H1 (cell line): ENCODE data around the gene MS4A5. TPM values are rescaled to one million over a fixed set of nuclear protein-coding genes. Genes with fewer than 3 reads are reported as not detected.

Experiments used
- CTCF ChIA-PET: fragments of 300-600 bp; sonication (Branson Sonifier 250); formaldehyde crosslinking; loops from one replicate; lab custom pipeline; 2021; ENCODE audit not compliant: partially characterized antibody; lab: Charles Lee
- POLR2A ChIA-PET: fragments of 300-600 bp; sonication (Branson Sonifier 250); formaldehyde crosslinking; loops from one replicate; lab custom pipeline; 2021; ENCODE audit warnings: inconsistent platforms; ENCODE audit not compliant: partially characterized antibody; lab: Charles Lee
- DNase-seq, 2 experiments: peaks; one replicate each; pipeline versions ENCODE4 v3.0.0 to v3.0.0-alpha.2; 2010 to 2022; ENCODE audit warnings: low spot score in 2 of 2, low read depth in 1 of 2, mixed read lengths in 1 of 2
- FAIRE-seq: peaks from 2 replicates; lab custom pipeline; 2011; peaks lifted over from hg19 to GRCh38; lab: Jason Lieb, UNC
- H2AFZ ChIP-seq: 2 replicates; pipeline ENCODE4 v1.8.1; 2012; ENCODE audit warnings: low read length, inconsistent platforms
- H2AK5ac ChIP-seq: 2 replicates; pipeline ENCODE4 v1.6.1; 2013; ENCODE audit warnings: low read depth, low read length
- H2BK120ac ChIP-seq: replicated peaks from 2 replicates; pipeline ENCODE3; 2013; ENCODE audit warnings: low read depth, low read length, inconsistent platforms
- H2BK12ac ChIP-seq: 2 replicates; pipeline ENCODE4 v1.6.1; 2013; ENCODE audit warnings: low read depth, low read length
- H2BK15ac ChIP-seq: 2 replicates; pipeline ENCODE4 v1.6.1; 2013; ENCODE audit warnings: low read length
- H2BK20ac ChIP-seq: 2 replicates; pipeline ENCODE4 v1.6.1; 2013; ENCODE audit warnings: low read length
- H2BK5ac ChIP-seq: 2 replicates; pipeline ENCODE4 v1.6.1; 2013; ENCODE audit warnings: low read depth, low read length
- H3K14ac ChIP-seq: 2 replicates; pipeline ENCODE4 v1.6.1; 2013; ENCODE audit warnings: inconsistent platforms; ENCODE audit not compliant: insufficient read length
- H3K18ac ChIP-seq: 2 replicates; pipeline ENCODE4 v1.6.1; 2013; ENCODE audit warnings: low read length; ENCODE audit errors: extremely low read depth
- H3K23ac ChIP-seq: 2 replicates; pipeline ENCODE4 v1.6.1; 2013; ENCODE audit warnings: inconsistent platforms; ENCODE audit not compliant: insufficient read length
- H3K23me2 ChIP-seq: 2 replicates; pipeline ENCODE4 v1.6.1; 2013; ENCODE audit warnings: low read depth, low read length
- H3K27ac ChIP-seq: 2 replicates; pipeline ENCODE4 v1.6.1; 2011; ENCODE audit warnings: low read depth, low read length, inconsistent platforms
- H3K27me3 ChIP-seq, 4 experiments: replicated peaks in 1 of 4; 1 replicate in 1 of 4; 2 replicates in 3 of 4; pipeline versions ENCODE4 v1.6.1 to v1.8.1; 2011 to 2013; ENCODE audit warnings: low read length in 3 of 4, mild to moderate bottlenecking in 3 of 4, inconsistent platforms in 2 of 4, mixed read lengths in 2 of 4, moderate library complexity in 1 of 4; ENCODE audit not compliant: control insufficient read depth in 3 of 4, insufficient read depth in 3 of 4; ENCODE audit errors: extremely low read depth in 1 of 4
- H3K36me3 ChIP-seq, 4 experiments: 2 replicates each; pipeline versions ENCODE4 v1.6.1 to v1.8.1; 2011 to 2013; ENCODE audit warnings: mild to moderate bottlenecking in 4 of 4, low read length in 3 of 4, moderate library complexity in 2 of 4, control low read depth in 1 of 4, inconsistent platforms in 1 of 4; ENCODE audit not compliant: insufficient read depth in 4 of 4, control insufficient read depth in 2 of 4
- H3K4ac ChIP-seq: replicated peaks from 2 replicates; pipeline ENCODE3; 2013; ENCODE audit warnings: low read length, low read depth, mixed read lengths, inconsistent platforms; ENCODE audit not compliant: insufficient read length
- H3K4me1 ChIP-seq, 4 experiments: replicated peaks in 1 of 4; 1 replicate in 1 of 4; 2 replicates in 3 of 4; pipeline versions ENCODE4 v1.6.1 to v1.8.1; 2011 to 2013; ENCODE audit warnings: low read length in 3 of 4, inconsistent platforms in 2 of 4, mixed read lengths in 1 of 4; ENCODE audit not compliant: insufficient read depth in 4 of 4, control insufficient read depth in 3 of 4
- H3K4me2 ChIP-seq, 2 experiments: 2 replicates each; pipeline versions ENCODE4 v1.6.1 to v1.8.1; 2011 to 2013; ENCODE audit warnings: low read depth in 2 of 2, low read length in 2 of 2, control low read depth in 1 of 2, inconsistent platforms in 1 of 2, mild to moderate bottlenecking in 1 of 2; ENCODE audit not compliant: insufficient read depth in 1 of 2
- H3K4me3 ChIP-seq, 4 experiments: fragments of 200-600, 300-600 bp in 1 of 4; sonication (generic), shearing (Covaris generic), sonication (Bioruptor Twin) in 1 of 4; 2 replicates each; pipeline versions ENCODE4 v1.5.1 to v1.8.1; 2011 to 2016; ENCODE audit warnings: low read length in 4 of 4, low read depth in 3 of 4, control low read depth in 2 of 4, inconsistent platforms in 2 of 4, mild to moderate bottlenecking in 2 of 4, mixed read lengths in 1 of 4, moderate library complexity in 1 of 4; ENCODE audit not compliant: insufficient read depth in 2 of 4; ENCODE audit errors: extremely low read depth in 1 of 4
- H3K56ac ChIP-seq: replicated peaks from 2 replicates; pipeline ENCODE3; 2013; ENCODE audit warnings: low read depth, mild to moderate bottlenecking, mixed read lengths, low read length, inconsistent platforms; ENCODE audit not compliant: insufficient read length
- H3K79me1 ChIP-seq: 2 replicates; pipeline ENCODE4 v1.6.1; 2013; ENCODE audit warnings: low read depth, low read length, control low read depth
- H3K79me2 ChIP-seq, 2 experiments: 2 replicates each; pipeline versions ENCODE4 v1.6.1 to v1.8.1; 2012 to 2013; ENCODE audit warnings: low read length in 2 of 2, mild to moderate bottlenecking in 2 of 2, inconsistent platforms in 1 of 2; ENCODE audit not compliant: insufficient read depth in 2 of 2, control insufficient read depth in 1 of 2
- H3K9ac ChIP-seq, 4 experiments: replicated peaks in 1 of 4; 1 replicate in 1 of 4; 2 replicates in 3 of 4; pipeline versions ENCODE4 v1.6.1 to v1.8.1; 2011 to 2013; ENCODE audit warnings: low read depth in 3 of 4, low read length in 3 of 4, control low read depth in 2 of 4, mild to moderate bottlenecking in 2 of 4, moderate library complexity in 2 of 4, inconsistent platforms in 1 of 4; ENCODE audit errors: extremely low read depth in 1 of 4
- H3K9me3 ChIP-seq, 2 experiments: 2 replicates each; pipeline versions ENCODE4 v1.6.1 to v1.8.1; 2012 to 2013; ENCODE audit warnings: mild to moderate bottlenecking in 2 of 2, moderate library complexity in 2 of 2, control low read depth in 1 of 2, inconsistent platforms in 1 of 2, low read depth in 1 of 2, low read length in 1 of 2, mixed read lengths in 1 of 2; ENCODE audit not compliant: insufficient read depth in 2 of 2
- H4K20me1 ChIP-seq, 2 experiments: replicated peaks in 1 of 2; 2 replicates each; pipeline versions ENCODE3 to v1.8.1; 2011 to 2013; ENCODE audit warnings: inconsistent platforms in 2 of 2, low read length in 2 of 2, mild to moderate bottlenecking in 1 of 2; ENCODE audit not compliant: insufficient read depth in 2 of 2, control insufficient read depth in 1 of 2
- H4K5ac ChIP-seq: 2 replicates; pipeline ENCODE4 v1.6.1; 2013; ENCODE audit warnings: low read length, low read depth, mixed read lengths, inconsistent platforms; ENCODE audit not compliant: insufficient read length
- H4K8ac ChIP-seq: 2 replicates; pipeline ENCODE4 v1.8.0; 2013; ENCODE audit warnings: mild to moderate bottlenecking, moderate library complexity, low read length, inconsistent platforms; ENCODE audit not compliant: insufficient read depth; ENCODE audit errors: extremely low read depth
- H4K91ac ChIP-seq: replicated peaks from 2 replicates; pipeline ENCODE3; 2013; ENCODE audit warnings: low read length, mixed read lengths, inconsistent platforms; ENCODE audit not compliant: insufficient read length
- CREB1 ChIP-seq: IDR thresholded peaks from 2 replicates; pipeline ENCODE4 v1.6.1; 2012; ENCODE audit warnings: inconsistent platforms
- MAFK ChIP-seq: IDR thresholded peaks from 2 replicates; pipeline ENCODE4 v1.6.1; 2012; ENCODE audit warnings: low read depth, mild to moderate bottlenecking, improper control_type of control experiment, low read length
- POLR2A ChIP-seq, 2 experiments: IDR thresholded peaks; 1 replicate in 1 of 2; 2 replicates in 1 of 2; pipeline ENCODE4 v1.6.1; 2011; ENCODE audit warnings: low read depth in 2 of 2, low read length in 2 of 2, mild to moderate bottlenecking in 2 of 2; ENCODE audit errors: control extremely low read depth in 1 of 2
- RBBP5 ChIP-seq: IDR thresholded peaks from 2 replicates; pipeline ENCODE4 v1.7.1; 2012; ENCODE audit warnings: low read depth, mild to moderate bottlenecking, inconsistent platforms, low read length, moderate library complexity, borderline replicate concordance
- SAP30 ChIP-seq: fragments of 300-600 bp; sonication (generic); IDR thresholded peaks from 2 replicates; pipeline ENCODE4 v1.7.1; 2012; ENCODE audit warnings: low read length, moderate library complexity, mild to moderate bottlenecking, inconsistent platforms; ENCODE audit not compliant: insufficient read depth, insufficient replicate concordance
- SIRT6 ChIP-seq: IDR thresholded peaks from one replicate; pipeline ENCODE4 v1.7.1; 2012; ENCODE audit warnings: low read length, inconsistent platforms
- SP4 ChIP-seq: IDR thresholded peaks from 2 replicates; pipeline ENCODE4 v1.6.1; 2012; ENCODE audit warnings: low read length, inconsistent platforms
- TAF1 ChIP-seq: IDR thresholded peaks from 2 replicates; pipeline ENCODE4 v1.6.1; 2011; ENCODE audit warnings: mild to moderate bottlenecking, low read depth, low read length
- TCF12 ChIP-seq: IDR thresholded peaks from 2 replicates; pipeline ENCODE4 v1.6.1; 2011; ENCODE audit warnings: low read depth, mild to moderate bottlenecking, low read length
- YY1 ChIP-seq: IDR thresholded peaks from 2 replicates; pipeline ENCODE4 v1.6.1; 2011; ENCODE audit warnings: low read depth, mild to moderate bottlenecking, low read length
- WGBS, 2 experiments: shearing (Covaris generic) in 1 of 2; methylation state at CpG; one replicate each; pipeline versions ENCODE4 v1.1.6 to v1.1.7; 2013 to 2015; ENCODE audit warnings: low lambda C conversion rate in 2 of 2, mixed read lengths in 2 of 2, inconsistent platforms in 1 of 2, low coverage in 1 of 2, missing lambda C conversion rate in 1 of 2; ENCODE audit not compliant: insufficient replicate concordance in 2 of 2, insufficient coverage in 1 of 2, insufficient read length in 1 of 2; ENCODE audit errors: extremely low coverage in 1 of 2, missing lambda C conversion rate in 1 of 2; 5-methylcytosine and 5-hydroxymethylcytosine counted together
- polyA plus RNA-seq, 7 experiments: library from polyadenylated mRNA; depleted of rRNA in 3 of 7; stranded (reverse) in 5 of 7; unstranded in 2 of 7; fragments of >200 nt in 5 of 7; fragments of 200-250 nt in 2 of 7; gene quantifications; 1 replicate in 5 of 7; 2 replicates in 1 of 7; 4 replicates in 1 of 7; pipeline versions ENCODE4 v1.2.1 to v1.2.3, GENCODE V29; 2011 to 2013; ENCODE audit warnings: missing spikeins in 2 of 7, mixed read lengths in 2 of 7
- total RNA-seq: library from RNA; stranded (reverse); fragmentation: NEBNext Ultra II Directional; extraction: Animal tissue kit (Norgen Biotek cat#: 25700); gene quantifications from 2 replicates; pipeline ENCODE4 v1.2.1, GENCODE V29; 2021
- TF ChIP-seq, protein P1 (sequence below): IDR thresholded peaks from 2 replicates; pipeline ENCODE4 v1.6.1; 2011; ENCODE audit warnings: low read length, improper control_type of control experiment
- TF ChIP-seq, protein P2 (sequence below), 3 experiments: IDR thresholded peaks; 1 replicate in 2 of 3; 2 replicates in 1 of 3; pipeline versions ENCODE4 v1.5.1 to v1.6.1; 2011; ENCODE audit warnings: low read length in 3 of 3, mild to moderate bottlenecking in 3 of 3, inconsistent platforms in 2 of 3, low read depth in 1 of 3, moderate library complexity in 1 of 3; ENCODE audit not compliant: insufficient read depth in 1 of 3; ENCODE audit errors: control extremely low read depth in 1 of 3

MS4A5 gene
- total and polyA plus RNA-seq, 2 of the 8 experiments (the other 6 are each of a cell fraction or from before 2014, with no cell fraction given): not detected

DNA sequence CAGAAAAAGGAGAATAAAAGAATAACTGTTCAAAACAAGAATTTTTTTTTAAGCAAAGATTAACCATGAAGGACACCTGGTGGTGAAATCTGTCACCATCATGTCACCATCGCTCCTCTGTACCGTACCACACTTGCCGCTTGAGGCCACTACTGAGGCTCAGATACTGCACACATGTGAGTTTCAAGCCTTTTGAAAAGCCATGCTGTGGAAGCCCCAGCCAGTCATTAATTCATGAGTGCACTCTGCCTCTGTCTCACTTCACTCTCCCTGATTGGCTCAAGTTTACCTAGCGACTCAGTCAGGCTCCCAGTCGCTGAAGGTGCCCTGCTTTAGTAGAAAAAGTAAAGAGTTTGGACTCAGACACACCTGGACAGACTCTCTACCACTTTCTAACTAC is 56.6 kb downstream of the MS4A5 start:
- no peak overlapping the region for H2BK15ac ChIP-seq
- peaks cover 0 to 4% of the 10 kb centered on the region in 2 experiments; a peak in 1 of 4 replicates for H3K9me3 ChIP-seq
- ChIA-PET CTCF (interaction anchor here (1.2 to 1.5 kb wide), 4 partner anchors 29 to 141 kb away, joined by 3 to 9 read pairs (median 5); no protein-coding TSS in a partner anchor), POLR2A (no interaction called here)
- H3K4me3 ChIP-seq: no peak overlapping the region
- H4K91ac ChIP-seq: no peak overlapping the region
- H3K4me2 ChIP-seq: no peak overlapping the region
- H3K18ac ChIP-seq: no peak overlapping the region
- no peak overlapping the region for H2BK5ac ChIP-seq
- no peak overlapping the region for H2AK5ac ChIP-seq
- H3K79me1 ChIP-seq: no peaks in the 10 kb centered on the region
- H3K27ac ChIP-seq: no peak overlapping the region
- H3K79me2 ChIP-seq: no peaks in the 10 kb centered on the region
- 47% methylated on average over 5 of the region's 5 CpGs; no CpG with 5 or more reads in 1 of the 2 experiments for WGBS, 2 experiments
- H3K23ac ChIP-seq: no peak overlapping the region
- FAIRE-seq (peak; percentile 74), DNase-seq (peak in 1 of 2 experiments; percentile 54)
- no peak overlapping the region for H3K9ac ChIP-seq
- H3K4me1 ChIP-seq: no peaks in the 10 kb centered on the region
- no peaks in the 10 kb centered on the region for H3K27me3 ChIP-seq
- H4K20me1 ChIP-seq: no peaks in the 10 kb centered on the region
- H4K5ac ChIP-seq: no peak overlapping the region
- no peak overlapping the region; the same call in 1 of the 2 replicates for H4K8ac ChIP-seq
- no peaks in the 10 kb centered on the region for H3K36me3 ChIP-seq
- no peak overlapping the region for H2BK120ac ChIP-seq
- H2BK12ac ChIP-seq: no peak overlapping the region
- H3K56ac ChIP-seq: no peak overlapping the region
- H2BK20ac ChIP-seq: no peak overlapping the region
- peak overlapping the region; percentile 46; the same call in 1 of the 2 replicates for H2AFZ ChIP-seq
- no peak overlapping the region for H3K4ac ChIP-seq
- no peaks in the 10 kb centered on the region for H3K23me2 ChIP-seq
- H3K14ac ChIP-seq: no peak overlapping the region
- TF ChIP-seq, protein P1, sequence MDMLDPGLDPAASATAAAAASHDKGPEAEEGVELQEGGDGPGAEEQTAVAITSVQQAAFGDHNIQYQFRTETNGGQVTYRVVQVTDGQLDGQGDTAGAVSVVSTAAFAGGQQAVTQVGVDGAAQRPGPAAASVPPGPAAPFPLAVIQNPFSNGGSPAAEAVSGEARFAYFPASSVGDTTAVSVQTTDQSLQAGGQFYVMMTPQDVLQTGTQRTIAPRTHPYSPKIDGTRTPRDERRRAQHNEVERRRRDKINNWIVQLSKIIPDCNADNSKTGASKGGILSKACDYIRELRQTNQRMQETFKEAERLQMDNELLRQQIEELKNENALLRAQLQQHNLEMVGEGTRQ: no peak
- no peak for TF ChIP-seq TCF12
- TF ChIP-seq SP4: no peak
- TF ChIP-seq, protein P2, sequence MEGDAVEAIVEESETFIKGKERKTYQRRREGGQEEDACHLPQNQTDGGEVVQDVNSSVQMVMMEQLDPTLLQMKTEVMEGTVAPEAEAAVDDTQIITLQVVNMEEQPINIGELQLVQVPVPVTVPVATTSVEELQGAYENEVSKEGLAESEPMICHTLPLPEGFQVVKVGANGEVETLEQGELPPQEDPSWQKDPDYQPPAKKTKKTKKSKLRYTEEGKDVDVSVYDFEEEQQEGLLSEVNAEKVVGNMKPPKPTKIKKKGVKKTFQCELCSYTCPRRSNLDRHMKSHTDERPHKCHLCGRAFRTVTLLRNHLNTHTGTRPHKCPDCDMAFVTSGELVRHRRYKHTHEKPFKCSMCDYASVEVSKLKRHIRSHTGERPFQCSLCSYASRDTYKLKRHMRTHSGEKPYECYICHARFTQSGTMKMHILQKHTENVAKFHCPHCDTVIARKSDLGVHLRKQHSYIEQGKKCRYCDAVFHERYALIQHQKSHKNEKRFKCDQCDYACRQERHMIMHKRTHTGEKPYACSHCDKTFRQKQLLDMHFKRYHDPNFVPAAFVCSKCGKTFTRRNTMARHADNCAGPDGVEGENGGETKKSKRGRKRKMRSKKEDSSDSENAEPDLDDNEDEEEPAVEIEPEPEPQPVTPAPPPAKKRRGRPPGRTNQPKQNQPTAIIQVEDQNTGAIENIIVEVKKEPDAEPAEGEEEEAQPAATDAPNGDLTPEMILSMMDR (IDR thresholded peaks at IDR 0.05; ENCODE audit: control extremely low read depth in 1 of 3, insufficient read depth in 1 of 3, low read depth in 1 of 3, low read length in 3 of 3): peak; percentile 75 to 98 (median 83)
- TF ChIP-seq CREB1: 0 out of 2 replicates have a peak, but pooled peaks have one; percentile 14
- no peak for TF ChIP-seq POLR2A (IDR thresholded peaks at IDR 0.05; ENCODE audit: control extremely low read depth in 1 of 2, low read depth in 2 of 2, low read length in 2 of 2)
- TF ChIP-seq TAF1: no peak
- no peak for TF ChIP-seq SIRT6
- no peak for TF ChIP-seq YY1
- TF ChIP-seq RBBP5: no peak
- TF ChIP-seq MAFK: no peak
- TF ChIP-seq SAP30: no peak
